HCEC 1CT (cell line): ENCODE data around the gene CFAP77.

Experiments
- DNase-seq: peaks from one replicate; pipeline ENCODE4 v3.0.0-alpha.2; 2017

CFAP77 gene

GRCh38 chr9:132497731-132498130 lies 87.7 kb downstream of the CFAP77 start:
- no peak for DNase-seq

- no peak for DNase-seq
Observed at GRCh38 chr9:132498531-132499210, 88.7 kb downstream of the CFAP77 start.

GRCh38 chr9:132499251-132499650 lies 89.2 kb downstream of the CFAP77 start:
- no peak for DNase-seq

- no peak for DNase-seq
Observed at GRCh38 chr9:132500193-132500592, 90.2 kb downstream of the CFAP77 start.

- no peak for DNase-seq
Observed at GRCh38 chr9:132502480-132502879, 92.5 kb downstream of the CFAP77 start.

- no peak for DNase-seq
Observed at GRCh38 chr9:132503116-132503515, 93.1 kb downstream of the CFAP77 start.

GRCh38 chr9:132504488-132504887 lies 94.5 kb downstream of the CFAP77 start:
- DNase-seq, result no peak

- DNase-seq, result no peak
Observed at GRCh38 chr9:132505991-132506655, 96.1 kb downstream of the CFAP77 start.

GRCh38 chr9:132506977-132507669 lies 97.1 kb downstream of the CFAP77 start:
- no peak for DNase-seq

- peak; percentile 47 for DNase-seq
Observed at GRCh38 chr9:132507670-132508469, 97.9 kb downstream of the CFAP77 start.

- DNase-seq, result no peak
Observed at GRCh38 chr9:132509928-132510874, 100.2 kb downstream of the CFAP77 start.

- no peak for DNase-seq
Observed at GRCh38 chr9:132511191-132511999, 101.4 kb downstream of the CFAP77 start.

- DNase-seq, result no peak
Observed at GRCh38 chr9:132513416-132513815, 103.4 kb downstream of the CFAP77 start.

- no peak for DNase-seq
Observed at GRCh38 chr9:132514011-132514744, 104.2 kb downstream of the CFAP77 start.

- no peak for DNase-seq
Observed at GRCh38 chr9:132514821-132515220, 104.8 kb downstream of the CFAP77 start.

GRCh38 chr9:132516301-132516700 lies 106.3 kb downstream of the CFAP77 start:
- DNase-seq, result no peak

GRCh38 chr9:132516911-132517310 lies 106.9 kb downstream of the CFAP77 start:
- no peak for DNase-seq

- DNase-seq, result no peak
Observed at GRCh38 chr9:132517815-132518550, 108.0 kb downstream of the CFAP77 start.

GRCh38 chr9:132518626-132519025 lies 108.6 kb downstream of the CFAP77 start:
- no peak for DNase-seq

GRCh38 chr9:132519033-132519432 lies 109.0 kb downstream of the CFAP77 start:
- no peak for DNase-seq
